Lung (tissue), 12 donors: ENCODE results near the gene TRIM34. TPM values are rescaled to one million over a fixed set of nuclear protein-coding genes. Genes with fewer than 3 reads are reported as not detected.

Experiments
- ATAC-seq: fragments of 200-7000 bp; cut with Tn5 transposase; one replicate; pipeline ENCODE4 v1.9.1; 2020; ENCODE audit warnings: moderate number of reproducible peaks; ENCODE audit not compliant: insufficient read depth, low FRiP score
- DNase-seq, 3 donors: peaks; one replicate each; pipeline ENCODE4 v3.0.0-alpha.2; 2013 to 2017
- H3K27ac ChIP-seq, 2 donors: one replicate each; pipeline ENCODE4 v1.5.1; 2013; ENCODE audit warnings: mild to moderate bottlenecking in 2 of 2, moderate library complexity in 2 of 2, control low read depth in 1 of 2, inconsistent platforms in 1 of 2, low read depth in 1 of 2, low read length in 1 of 2
- H3K27me3 ChIP-seq, 3 donors: one replicate each; pipeline ENCODE4 v1.5.1; 2013; ENCODE audit warnings: low read length in 2 of 3; ENCODE audit not compliant: control insufficient read depth in 3 of 3, insufficient read depth in 3 of 3
- H3K36me3 ChIP-seq, 4 donors: one replicate each; pipeline ENCODE4 v1.5.1; 2013; ENCODE audit warnings: low read length in 4 of 4, mild to moderate bottlenecking in 1 of 4, moderate library complexity in 1 of 4; ENCODE audit not compliant: control insufficient read depth in 4 of 4, insufficient read depth in 4 of 4
- H3K4me1 ChIP-seq, 5 donors: one replicate each; pipeline ENCODE4 v1.5.1; 2013; ENCODE audit warnings: low read length in 5 of 5, mild to moderate bottlenecking in 2 of 5, moderate library complexity in 1 of 5; ENCODE audit not compliant: control insufficient read depth in 5 of 5, insufficient read depth in 5 of 5
- H3K4me3 ChIP-seq: one replicate; pipeline ENCODE4 v1.5.1; 2013; ENCODE audit warnings: mild to moderate bottlenecking, control low read depth, moderate library complexity
- H3K9ac ChIP-seq, 2 donors: one replicate each; pipeline ENCODE4 v1.5.1; 2013; ENCODE audit warnings: low read length in 2 of 2, control low read depth in 1 of 2; ENCODE audit not compliant: insufficient read depth in 1 of 2
- H3K9me3 ChIP-seq, 4 donors: one replicate each; pipeline ENCODE4 v1.5.1; 2013; ENCODE audit warnings: low read length in 3 of 4, mild to moderate bottlenecking in 1 of 4, moderate library complexity in 1 of 4; ENCODE audit not compliant: control insufficient read depth in 4 of 4, insufficient read depth in 3 of 4
- CTCF ChIP-seq: IDR thresholded peaks from 2 replicates; pipeline ENCODE4 v1.5.1; 2012; ENCODE audit warnings: mild to moderate bottlenecking; ENCODE audit errors: control extremely low read depth, extremely low read depth
- WGBS, 2 donors: extraction: QIAGEN DNeasy Blood & Tissue Kit; methylation state at CpG; one replicate each; pipeline ENCODE4 v1.1.7; 2013; 5-methylcytosine and 5-hydroxymethylcytosine counted together
- polyA plus RNA-seq, 2 donors: library from polyadenylated mRNA; stranded (reverse); fragments of 200-250 nt; gene quantifications; one replicate each; pipeline ENCODE4 v1.2.1, GENCODE V29; 2013
- total RNA-seq, 2 donors: library from RNA; depleted of rRNA in 1 of 2; stranded (reverse); fragments of >200 nt in 1 of 2; gene quantifications; one replicate each; pipeline ENCODE4 v1.2.1, GENCODE V29; 2014 to 2021
- donor health status: control.
- donor health status: control.
- donor health status: Bipolar disorder and iron deficiency.
- donor health status: healthy.
- donor health status: DM: yes; HTN: yes; CAD: no.

The TRIM34 gene
- total and polyA plus RNA-seq, 4 donors = 4.1 to 10.9 (median 8.2) TPM

GRCh38 chr11:5591613-5592012 lies 33.2 kb upstream of the TRIM34 start:
- TF ChIP-seq CTCF = no peak
- H3K27ac ChIP-seq = no peak overlapping the region
- no peak overlapping the region for H3K4me3 ChIP-seq
- peaks cover 0 to 1% (median 0%) of the 10 kb centered on the region in 5 donors for H3K4me1 ChIP-seq
- ATAC-seq (no peak), DNase-seq (no peak)
- no peaks in the 10 kb centered on the region for H3K36me3 ChIP-seq
- H3K9me3 ChIP-seq = no peaks in the 10 kb centered on the region
- H3K9ac ChIP-seq = no peak overlapping the region
- WGBS, 2 donors = 66 to 96% methylated on average over 3 of the region's 3 CpGs
- no peaks in the 10 kb centered on the region for H3K27me3 ChIP-seq

GRCh38 chr11:5592615-5593014 lies 32.2 kb upstream of the TRIM34 start:
- no peaks in the 10 kb centered on the region for H3K36me3 ChIP-seq
- no peak overlapping the region for H3K4me3 ChIP-seq
- no peak overlapping the region for H3K27ac ChIP-seq
- H3K9ac ChIP-seq = no peak overlapping the region
- DNase-seq = peak in 1 of 3 donors; percentile 6
- peaks cover 0 to 6% (median 0%) of the 10 kb centered on the region in 5 donors for H3K4me1 ChIP-seq
- H3K9me3 ChIP-seq = no peaks in the 10 kb centered on the region
- no peak for TF ChIP-seq CTCF
- WGBS, 2 donors = 70 to 88% methylated on average over 5 of the region's 5 CpGs
- no peaks in the 10 kb centered on the region for H3K27me3 ChIP-seq
- ATAC-seq = no peak

- no peak for DNase-seq
- Histone ChIP-seq H3K4me1 (peaks cover 0 to 6% (median 0%) of the 10 kb centered on the region in 5 donors), H3K36me3 (no peaks in the 10 kb centered on the region), H3K27me3 (no peaks in the 10 kb centered on the region), H3K27ac (no peak overlapping the region), H3K4me3 (no peak overlapping the region), H3K9me3 (peaks cover 0 to 2% (median 0%) of the 10 kb centered on the region in 4 donors), H3K9ac (no peak overlapping the region)
- 33 to 38% methylated on average over 1 of the region's 1 CpG for WGBS, 2 donors
- TF ChIP-seq CTCF = no peak
- ATAC-seq = no peak
Measured at GRCh38 chr11:5593146-5593545, 31.7 kb upstream of the TRIM34 start.

GRCh38 chr11:5596607-5597201 lies 28.1 kb upstream of the TRIM34 start, which contains the start of gene TRIM6:
Gene TRIM6 (plus strand): TSS chr11:5596637. CDS start chr11:5596898, 261 bp downstream.
- peak within 1 kb of the TSS in 1 of 2 donors; percentile 55 for H3K27ac ChIP-seq
- no peak for TF ChIP-seq CTCF
- peaks cover 0 to 9% (median 0%) of the 10 kb centered on the region in 5 donors for H3K4me1 ChIP-seq
- DNase-seq (peak; percentile 62 to 71 (median 64)), ATAC-seq (no peak)
- H3K4me3 ChIP-seq = peak within 1 kb of the TSS; percentile 28
- H3K36me3 ChIP-seq = no peaks in the 10 kb centered on the region
- 6 to 10% methylated on average over 20 of the region's 20 CpGs for WGBS, 2 donors
- H3K9ac ChIP-seq = peak within 1 kb of the TSS in 1 of 2 donors; percentile 53
- H3K9me3 ChIP-seq = peaks cover 0 to 2% (median 0%) of the 10 kb centered on the region in 4 donors
- H3K27me3 ChIP-seq = no peaks in the 10 kb centered on the region
